Measurements from ENCODE around the gene SFMBT1. TPM values are rescaled to one million over a fixed set of nuclear protein-coding genes. Genes with fewer than 3 reads are reported as not detected.

SFMBT1 gene
- total RNA-seq, 2 experiments from 2014 or later, result 12.9 to 18.1 TPM

DNA sequence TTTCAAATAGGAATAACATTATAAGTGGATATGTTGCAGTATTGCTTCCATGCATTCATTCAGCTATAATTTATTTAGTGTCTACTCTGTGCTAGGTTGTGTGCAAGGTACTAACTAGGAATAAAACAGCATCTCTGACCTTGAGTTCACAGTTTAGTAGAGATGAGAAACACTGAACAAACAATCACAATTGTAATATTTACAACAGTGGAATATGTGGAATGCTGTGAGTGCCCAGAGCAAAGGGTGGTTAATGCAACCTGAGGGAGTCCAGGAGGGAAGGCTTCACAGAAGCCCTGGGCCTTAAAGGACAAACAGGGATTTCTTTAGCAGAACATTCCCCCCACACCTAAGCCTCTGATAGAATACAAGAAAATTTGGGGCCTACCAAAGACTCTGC lies 13.3 kb downstream of the SFMBT1 start:
- Histone ChIP-seq H3K27ac (ENCODE audit: low read depth, low read length, poor library complexity, severe bottlenecking) (no peak overlapping the region), H3K9me2 (ENCODE audit: insufficient read depth, low read length) (no peaks in the 10 kb centered on the region), H3K4me1 (ENCODE audit: insufficient read depth, low read length, poor library complexity, severe bottlenecking) (no peaks in the 10 kb centered on the region), H3K4me2 (ENCODE audit: low read length) (no peak overlapping the region), H3K79me2 (ENCODE audit: insufficient read depth, low read depth, low read length) (no peaks in the 10 kb centered on the region; the same call in 1 of the 2 replicates), H3K36me3 (ENCODE audit: insufficient read depth, low read length) (no peaks in the 10 kb centered on the region), H2AFZ (ENCODE audit: low read length) (no peak overlapping the region), H3K4me3 (ENCODE audit: low read depth, low read length, poor library complexity, severe bottlenecking) (no peak overlapping the region), H4K20me1 (ENCODE audit: insufficient read depth, low read length) (no peaks in the 10 kb centered on the region), H3K9me3 (ENCODE audit: low read length) (no peaks in the 10 kb centered on the region)
- TF ChIP-seq EZH2phosphoT487 (IDR thresholded peaks at IDR 0.05; ENCODE audit: borderline replicate concordance, low read depth, low read length) (no peak), CTCF (conservative IDR thresholded peaks at IDR 0.05; ENCODE audit: low read length) (no peak)
- DNase-seq (ENCODE audit: low spot score), result no peak
- intact Hi-C loops (cut with micrococcal nuclease; ENCODE audit: unreplicated experiment), result no loop called here
- BruUV-seq (replicated peaks), result no TSS peak
- ChIA-PET POLR2A (no interaction called here), CTCF (ENCODE audit: unreplicated experiment) (no interaction called here)

DNA sequence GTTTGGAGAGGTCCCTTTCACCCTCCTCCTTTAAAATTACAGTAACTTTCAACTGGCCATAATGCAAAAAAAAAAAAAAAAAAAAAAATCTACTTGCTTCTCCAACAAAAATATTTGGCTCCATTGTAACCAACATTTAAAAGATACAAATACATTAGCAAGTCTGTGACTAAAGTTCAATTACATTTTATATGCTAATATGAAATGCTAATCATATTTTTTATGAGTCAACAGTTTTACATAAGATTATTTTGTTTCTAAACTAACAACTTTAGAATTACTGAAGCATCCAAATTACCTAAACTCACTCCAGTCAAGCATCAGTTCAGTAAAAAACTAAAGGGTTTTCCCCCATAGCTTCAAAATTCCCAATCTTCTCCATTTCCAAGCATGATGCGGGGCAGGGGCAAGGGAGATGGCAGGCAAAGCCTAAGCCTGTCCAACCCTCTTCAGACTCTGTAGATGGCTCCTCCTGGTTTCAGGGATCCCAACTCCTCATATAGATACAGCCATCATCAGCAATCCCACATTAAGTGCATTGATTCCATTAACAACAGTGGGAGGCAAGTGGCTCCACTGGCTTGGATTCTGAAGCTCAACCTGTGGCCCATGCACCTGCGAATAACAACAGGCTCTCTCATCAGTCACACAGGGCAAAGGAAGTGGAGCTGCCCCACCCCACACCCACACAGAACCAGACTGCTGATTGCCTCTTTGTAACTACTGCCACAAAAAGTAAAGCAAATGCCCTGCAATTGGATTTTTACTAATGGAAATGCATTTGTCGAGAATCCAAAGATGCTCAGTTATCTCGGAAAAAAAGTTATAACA lies 15.0 kb downstream of the SFMBT1 start:
- Histone ChIP-seq H3K36me3 (ENCODE audit: insufficient read depth, low read length) (no peaks in the 10 kb centered on the region), H3K4me1 (ENCODE audit: insufficient read depth, low read length, poor library complexity, severe bottlenecking) (no peaks in the 10 kb centered on the region), H4K20me1 (ENCODE audit: insufficient read depth, low read length) (no peaks in the 10 kb centered on the region), H3K4me3 (ENCODE audit: low read depth, low read length, poor library complexity, severe bottlenecking) (no peak overlapping the region), H3K9me3 (ENCODE audit: low read length) (no peaks in the 10 kb centered on the region), H3K79me2 (ENCODE audit: insufficient read depth, low read depth, low read length) (no peaks in the 10 kb centered on the region; the same call in 1 of the 2 replicates), H3K27ac (ENCODE audit: low read depth, low read length, poor library complexity, severe bottlenecking) (no peak overlapping the region), H3K9me2 (ENCODE audit: insufficient read depth, low read length) (no peaks in the 10 kb centered on the region), H2AFZ (ENCODE audit: low read length) (no peak overlapping the region), H3K4me2 (ENCODE audit: low read length) (no peak overlapping the region)
- no peak for TF ChIP-seq CTCF (conservative IDR thresholded peaks at IDR 0.05; ENCODE audit: low read length)
- no peak for TF ChIP-seq EZH2phosphoT487 (IDR thresholded peaks at IDR 0.05; ENCODE audit: borderline replicate concordance, low read depth, low read length)
- POLR2A ChIA-PET, result no interaction called here
- intact Hi-C loops (cut with micrococcal nuclease; ENCODE audit: unreplicated experiment), result no loop called here
- DNase-seq (ENCODE audit: low spot score), result no peak
- BruUV-seq (replicated peaks), result no TSS peak
- CTCF ChIA-PET (ENCODE audit: unreplicated experiment), result no interaction called here

- intact Hi-C loops (cut with micrococcal nuclease; ENCODE audit: unreplicated experiment), result no loop called here
- ChIA-PET CTCF (ENCODE audit: unreplicated experiment) (no interaction called here), POLR2A (interaction anchor here (1.0 kb wide), 1 partner anchor 32 kb away, joined by 3 read pairs; no protein-coding TSS in a partner anchor)
- Histone ChIP-seq H3K36me3 (ENCODE audit: insufficient read depth, low read length) (no peaks in the 10 kb centered on the region), H3K79me2 (ENCODE audit: insufficient read depth, low read depth, low read length) (no peaks in the 10 kb centered on the region; the same call in 1 of the 2 replicates), H3K9me3 (ENCODE audit: low read length) (no peaks in the 10 kb centered on the region), H3K9me2 (ENCODE audit: insufficient read depth, low read length) (no peaks in the 10 kb centered on the region), H3K27ac (ENCODE audit: low read depth, low read length, poor library complexity, severe bottlenecking) (no peak overlapping the region), H4K20me1 (ENCODE audit: insufficient read depth, low read length) (no peaks in the 10 kb centered on the region), H3K4me1 (ENCODE audit: insufficient read depth, low read length, poor library complexity, severe bottlenecking) (no peaks in the 10 kb centered on the region), H2AFZ (ENCODE audit: low read length) (no peak overlapping the region), H3K4me2 (ENCODE audit: low read length) (no peak overlapping the region), H3K4me3 (ENCODE audit: low read depth, low read length, poor library complexity, severe bottlenecking) (no peak overlapping the region)
- no TSS peak for BruUV-seq (replicated peaks)
- TF ChIP-seq EZH2phosphoT487 (IDR thresholded peaks at IDR 0.05; ENCODE audit: borderline replicate concordance, low read depth, low read length), result no peak
- TF ChIP-seq CTCF (conservative IDR thresholded peaks at IDR 0.05; ENCODE audit: low read length), result no peak
- no peak for DNase-seq (ENCODE audit: low spot score)
These were observed 17.2 kb downstream of the SFMBT1 start for GRCh38 chr3:53028641-53029040.

Data from OCI-LY7 (cell line).